NCI-H187 (cell line): ENCODE results near the gene BCKDHB.

Experiments
- DNase-seq, 2 experiments: peaks; one replicate each; lab custom pipeline; 2025; lab: John Stamatoyannopoulos, UW

BCKDHB gene

GRCh38 chr6:80388507-80388906, 282.0 kb downstream of the BCKDHB start:
- DNase-seq: no peak
